ENCODE measurements around the gene PP2D1. TPM values are rescaled to one million over a fixed set of nuclear protein-coding genes. Genes with fewer than 3 reads are reported as not detected.

PP2D1 gene
- total and polyA plus RNA-seq, 2 of the 8 experiments (the other 6 are each of a cell fraction or from before 2014, with no cell fraction given): not detected

DNA sequence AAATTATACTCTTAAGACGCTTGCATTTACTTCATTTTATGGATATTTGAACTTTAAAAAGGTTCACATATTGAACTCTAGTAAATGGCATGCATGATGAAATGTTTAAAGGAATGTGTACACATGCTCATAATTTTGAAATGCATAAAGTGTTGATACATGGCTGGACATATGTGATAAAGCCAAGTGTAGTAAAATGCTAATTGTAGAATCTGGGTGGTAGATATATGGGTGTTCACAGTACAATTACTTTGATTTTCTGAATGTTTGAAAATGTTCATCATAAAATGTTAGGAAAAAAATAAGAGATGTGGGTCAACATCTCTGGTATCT lies 73.8 kb downstream of the PP2D1 start (continued):
- TF ChIP-seq, protein P1, sequence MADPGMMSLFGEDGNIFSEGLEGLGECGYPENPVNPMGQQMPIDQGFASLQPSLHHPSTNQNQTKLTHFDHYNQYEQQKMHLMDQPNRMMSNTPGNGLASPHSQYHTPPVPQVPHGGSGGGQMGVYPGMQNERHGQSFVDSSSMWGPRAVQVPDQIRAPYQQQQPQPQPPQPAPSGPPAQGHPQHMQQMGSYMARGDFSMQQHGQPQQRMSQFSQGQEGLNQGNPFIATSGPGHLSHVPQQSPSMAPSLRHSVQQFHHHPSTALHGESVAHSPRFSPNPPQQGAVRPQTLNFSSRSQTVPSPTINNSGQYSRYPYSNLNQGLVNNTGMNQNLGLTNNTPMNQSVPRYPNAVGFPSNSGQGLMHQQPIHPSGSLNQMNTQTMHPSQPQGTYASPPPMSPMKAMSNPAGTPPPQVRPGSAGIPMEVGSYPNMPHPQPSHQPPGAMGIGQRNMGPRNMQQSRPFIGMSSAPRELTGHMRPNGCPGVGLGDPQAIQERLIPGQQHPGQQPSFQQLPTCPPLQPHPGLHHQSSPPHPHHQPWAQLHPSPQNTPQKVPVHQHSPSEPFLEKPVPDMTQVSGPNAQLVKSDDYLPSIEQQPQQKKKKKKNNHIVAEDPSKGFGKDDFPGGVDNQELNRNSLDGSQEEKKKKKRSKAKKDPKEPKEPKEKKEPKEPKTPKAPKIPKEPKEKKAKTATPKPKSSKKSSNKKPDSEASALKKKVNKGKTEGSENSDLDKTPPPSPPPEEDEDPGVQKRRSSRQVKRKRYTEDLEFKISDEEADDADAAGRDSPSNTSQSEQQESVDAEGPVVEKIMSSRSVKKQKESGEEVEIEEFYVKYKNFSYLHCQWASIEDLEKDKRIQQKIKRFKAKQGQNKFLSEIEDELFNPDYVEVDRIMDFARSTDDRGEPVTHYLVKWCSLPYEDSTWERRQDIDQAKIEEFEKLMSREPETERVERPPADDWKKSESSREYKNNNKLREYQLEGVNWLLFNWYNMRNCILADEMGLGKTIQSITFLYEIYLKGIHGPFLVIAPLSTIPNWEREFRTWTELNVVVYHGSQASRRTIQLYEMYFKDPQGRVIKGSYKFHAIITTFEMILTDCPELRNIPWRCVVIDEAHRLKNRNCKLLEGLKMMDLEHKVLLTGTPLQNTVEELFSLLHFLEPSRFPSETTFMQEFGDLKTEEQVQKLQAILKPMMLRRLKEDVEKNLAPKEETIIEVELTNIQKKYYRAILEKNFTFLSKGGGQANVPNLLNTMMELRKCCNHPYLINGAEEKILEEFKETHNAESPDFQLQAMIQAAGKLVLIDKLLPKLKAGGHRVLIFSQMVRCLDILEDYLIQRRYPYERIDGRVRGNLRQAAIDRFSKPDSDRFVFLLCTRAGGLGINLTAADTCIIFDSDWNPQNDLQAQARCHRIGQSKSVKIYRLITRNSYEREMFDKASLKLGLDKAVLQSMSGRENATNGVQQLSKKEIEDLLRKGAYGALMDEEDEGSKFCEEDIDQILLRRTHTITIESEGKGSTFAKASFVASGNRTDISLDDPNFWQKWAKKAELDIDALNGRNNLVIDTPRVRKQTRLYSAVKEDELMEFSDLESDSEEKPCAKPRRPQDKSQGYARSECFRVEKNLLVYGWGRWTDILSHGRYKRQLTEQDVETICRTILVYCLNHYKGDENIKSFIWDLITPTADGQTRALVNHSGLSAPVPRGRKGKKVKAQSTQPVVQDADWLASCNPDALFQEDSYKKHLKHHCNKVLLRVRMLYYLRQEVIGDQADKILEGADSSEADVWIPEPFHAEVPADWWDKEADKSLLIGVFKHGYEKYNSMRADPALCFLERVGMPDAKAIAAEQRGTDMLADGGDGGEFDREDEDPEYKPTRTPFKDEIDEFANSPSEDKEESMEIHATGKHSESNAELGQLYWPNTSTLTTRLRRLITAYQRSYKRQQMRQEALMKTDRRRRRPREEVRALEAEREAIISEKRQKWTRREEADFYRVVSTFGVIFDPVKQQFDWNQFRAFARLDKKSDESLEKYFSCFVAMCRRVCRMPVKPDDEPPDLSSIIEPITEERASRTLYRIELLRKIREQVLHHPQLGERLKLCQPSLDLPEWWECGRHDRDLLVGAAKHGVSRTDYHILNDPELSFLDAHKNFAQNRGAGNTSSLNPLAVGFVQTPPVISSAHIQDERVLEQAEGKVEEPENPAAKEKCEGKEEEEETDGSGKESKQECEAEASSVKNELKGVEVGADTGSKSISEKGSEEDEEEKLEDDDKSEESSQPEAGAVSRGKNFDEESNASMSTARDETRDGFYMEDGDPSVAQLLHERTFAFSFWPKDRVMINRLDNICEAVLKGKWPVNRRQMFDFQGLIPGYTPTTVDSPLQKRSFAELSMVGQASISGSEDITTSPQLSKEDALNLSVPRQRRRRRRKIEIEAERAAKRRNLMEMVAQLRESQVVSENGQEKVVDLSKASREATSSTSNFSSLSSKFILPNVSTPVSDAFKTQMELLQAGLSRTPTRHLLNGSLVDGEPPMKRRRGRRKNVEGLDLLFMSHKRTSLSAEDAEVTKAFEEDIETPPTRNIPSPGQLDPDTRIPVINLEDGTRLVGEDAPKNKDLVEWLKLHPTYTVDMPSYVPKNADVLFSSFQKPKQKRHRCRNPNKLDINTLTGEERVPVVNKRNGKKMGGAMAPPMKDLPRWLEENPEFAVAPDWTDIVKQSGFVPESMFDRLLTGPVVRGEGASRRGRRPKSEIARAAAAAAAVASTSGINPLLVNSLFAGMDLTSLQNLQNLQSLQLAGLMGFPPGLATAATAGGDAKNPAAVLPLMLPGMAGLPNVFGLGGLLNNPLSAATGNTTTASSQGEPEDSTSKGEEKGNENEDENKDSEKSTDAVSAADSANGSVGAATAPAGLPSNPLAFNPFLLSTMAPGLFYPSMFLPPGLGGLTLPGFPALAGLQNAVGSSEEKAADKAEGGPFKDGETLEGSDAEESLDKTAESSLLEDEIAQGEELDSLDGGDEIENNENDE (IDR thresholded peaks at IDR 0.05; ENCODE audit: insufficient replicate concordance, low read length): no peak
- TF ChIP-seq SAP30 (IDR thresholded peaks at IDR 0.05; ENCODE audit: insufficient read depth, insufficient replicate concordance, low read length): no peak
- TF ChIP-seq KDM4A (IDR thresholded peaks at IDR 0.05; ENCODE audit: low read depth, low read length, severe bottlenecking): no peak
- no peak for TF ChIP-seq BRCA1 (IDR thresholded peaks at IDR 0.05; ENCODE audit: low read depth, low read length)
- no peak for TF ChIP-seq GTF2F1 (IDR thresholded peaks at IDR 0.05; ENCODE audit: borderline replicate concordance, low read depth, low read length)

Data from H1 (cell line).